ENCODE results near the gene PTF1A.

Gene PTF1A

GRCh38 chr10:23157691-23158369 lies 34.3 kb upstream of the PTF1A start:
- no peaks in the 10 kb centered on the region for H3F3A ChIP-seq (ENCODE audit: insufficient read depth, low read length)
- DNase-seq: peak; percentile 70
- H3K9ac ChIP-seq (ENCODE audit: low read length): no peak overlapping the region; the same call in 1 of the 2 replicates
- no peaks in the 10 kb centered on the region for H3K9me3 ChIP-seq (replicated peaks; ENCODE audit: insufficient read depth, low read length)
- TF ChIP-seq EZH2phosphoT487 (IDR thresholded peaks at IDR 0.05; ENCODE audit: low read length) (no peak), EZH2 (optimal IDR thresholded peaks at IDR 0.05; ENCODE audit: low read depth, low read length) (no peak), CTCF (IDR thresholded peaks at IDR 0.05; ENCODE audit: low read length) (no peak)
- H3K27me3 ChIP-seq (replicated peaks; ENCODE audit: insufficient read depth, low read length): no peaks in the 10 kb centered on the region
- H3K79me2 ChIP-seq (ENCODE audit: low read length): no peaks in the 10 kb centered on the region
- 0 out of 2 replicates have a peak, but pooled peaks cover 9% of the 10 kb centered on the region for H3K4me1 ChIP-seq (ENCODE audit: low read length)
- no peaks in the 10 kb centered on the region for H3K36me3 ChIP-seq (replicated peaks; ENCODE audit: insufficient read depth, low read length)
- H3K4me2 ChIP-seq (ENCODE audit: low read depth, low read length): peak overlapping the region; percentile 82
- H3K4me3 ChIP-seq (ENCODE audit: low read length): peak overlapping the region; percentile 55
- H2AFZ ChIP-seq (ENCODE audit: low read length): peak overlapping the region; percentile 70
- no peaks in the 10 kb centered on the region for H4K20me1 ChIP-seq (ENCODE audit: insufficient read depth, low read length)
- H3K9me2 ChIP-seq (replicated peaks; ENCODE audit: insufficient read depth, low read length): no peaks in the 10 kb centered on the region
- H3K27ac ChIP-seq (ENCODE audit: low read length): no peak overlapping the region

GRCh38 chr10:23158370-23158769 lies 33.7 kb upstream of the PTF1A start:
- Histone ChIP-seq H3K4me3 (ENCODE audit: low read length) (peak overlapping the region; percentile 55), H2AFZ (ENCODE audit: low read length) (peak overlapping the region; percentile 70)

GRCh38 chr10:23171232-23171876 lies 20.8 kb upstream of the PTF1A start:
- H3K9me3 ChIP-seq (replicated peaks; ENCODE audit: insufficient read depth, low read length): no peaks in the 10 kb centered on the region
- H3K4me1 ChIP-seq (ENCODE audit: low read length): no peaks in the 10 kb centered on the region
- no peaks in the 10 kb centered on the region for H3K36me3 ChIP-seq (replicated peaks; ENCODE audit: insufficient read depth, low read length)
- H2AFZ ChIP-seq (ENCODE audit: low read length): no peak overlapping the region
- H3K9me2 ChIP-seq (replicated peaks; ENCODE audit: insufficient read depth, low read length): no peaks in the 10 kb centered on the region
- TF ChIP-seq EZH2 (optimal IDR thresholded peaks at IDR 0.05; ENCODE audit: low read depth, low read length) (no peak), EZH2phosphoT487 (IDR thresholded peaks at IDR 0.05; ENCODE audit: low read length) (no peak), CTCF (IDR thresholded peaks at IDR 0.05; ENCODE audit: low read length) (no peak)
- no peaks in the 10 kb centered on the region for H3K27me3 ChIP-seq (replicated peaks; ENCODE audit: insufficient read depth, low read length)
- no peak overlapping the region for H3K4me2 ChIP-seq (ENCODE audit: low read depth, low read length)
- no peak overlapping the region for H3K4me3 ChIP-seq (ENCODE audit: low read length)
- no peak overlapping the region for H3K27ac ChIP-seq (ENCODE audit: low read length)
- DNase-seq: no peak
- H3K9ac ChIP-seq (ENCODE audit: low read length): no peak overlapping the region
- H4K20me1 ChIP-seq (ENCODE audit: insufficient read depth, low read length): no peaks in the 10 kb centered on the region
- H3K79me2 ChIP-seq (ENCODE audit: low read length): no peaks in the 10 kb centered on the region
- H3F3A ChIP-seq (ENCODE audit: insufficient read depth, low read length): no peaks in the 10 kb centered on the region

More at GRCh38 chr10:23158370-23158769, 33.7 kb upstream of the PTF1A start:
- peak overlapping the region; percentile 82 for H3K4me2 ChIP-seq (ENCODE audit: low read depth, low read length)
- H3K4me1 ChIP-seq (ENCODE audit: low read length): 0 out of 2 replicates have a peak, but pooled peaks cover 9% of the 10 kb centered on the region
- TF ChIP-seq EZH2 (optimal IDR thresholded peaks at IDR 0.05; ENCODE audit: low read depth, low read length) (no peak), CTCF (IDR thresholded peaks at IDR 0.05; ENCODE audit: low read length) (peak; percentile 80), EZH2phosphoT487 (IDR thresholded peaks at IDR 0.05; ENCODE audit: low read length) (no peak)
- DNase-seq: peak; percentile 43
- no peaks in the 10 kb centered on the region for H3K9me2 ChIP-seq (replicated peaks; ENCODE audit: insufficient read depth, low read length)
- no peak overlapping the region for H3K27ac ChIP-seq (ENCODE audit: low read length)
- H3K79me2 ChIP-seq (ENCODE audit: low read length): no peaks in the 10 kb centered on the region
- H3K36me3 ChIP-seq (replicated peaks; ENCODE audit: insufficient read depth, low read length): no peaks in the 10 kb centered on the region
- no peaks in the 10 kb centered on the region for H3K27me3 ChIP-seq (replicated peaks; ENCODE audit: insufficient read depth, low read length)
- H3K9ac ChIP-seq (ENCODE audit: low read length): no peak overlapping the region; the same call in 1 of the 2 replicates
- no peaks in the 10 kb centered on the region for H3F3A ChIP-seq (ENCODE audit: insufficient read depth, low read length)
- no peaks in the 10 kb centered on the region for H4K20me1 ChIP-seq (ENCODE audit: insufficient read depth, low read length)
- no peaks in the 10 kb centered on the region for H3K9me3 ChIP-seq (replicated peaks; ENCODE audit: insufficient read depth, low read length)

Data from MM.1S (cell line).